DOHH2 (cell line): Measurements from ENCODE around the gene CHORDC1.

Source experiments
- EZH2phosphoT487 ChIP-seq: fragments of 200-600 bp; sonication (generic); IDR thresholded peaks from 2 replicates; pipeline ENCODE4 v1.6.1; 2017; ENCODE audit warnings: borderline replicate concordance, mild to moderate bottlenecking, antibody characterized with exemption, low read length, moderate library complexity, mixed read lengths
- TF ChIP-seq, protein P1 (sequence below): fragments of 200-600 bp; sonication (generic); IDR thresholded peaks from one replicate; pipeline ENCODE4 v1.5.1; 2014; ENCODE audit warnings: antibody characterized with exemption, mild to moderate bottlenecking, low read depth, low read length; ENCODE audit not compliant: poor library complexity, severe bottlenecking

DNA sequence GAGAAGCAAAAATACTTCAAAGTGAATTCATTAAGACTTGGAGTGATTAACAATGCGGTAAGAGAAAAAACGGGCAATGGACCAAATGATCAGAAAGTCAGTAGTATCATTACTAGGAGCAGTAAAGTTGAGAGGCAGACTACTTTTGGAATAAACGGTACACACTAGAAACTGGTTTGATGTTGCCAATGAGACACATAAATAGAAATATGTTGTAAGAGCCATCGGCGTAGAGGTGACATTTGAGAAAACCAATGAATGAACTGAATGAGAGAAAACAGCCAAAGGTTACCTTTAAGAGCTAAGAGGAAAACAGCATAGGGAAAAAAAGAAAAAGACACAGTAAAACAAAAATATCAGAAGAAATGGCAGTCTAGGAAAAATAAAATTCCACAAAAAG lies 6.2 kb downstream of the CHORDC1 start:
- TF ChIP-seq, protein P1, sequence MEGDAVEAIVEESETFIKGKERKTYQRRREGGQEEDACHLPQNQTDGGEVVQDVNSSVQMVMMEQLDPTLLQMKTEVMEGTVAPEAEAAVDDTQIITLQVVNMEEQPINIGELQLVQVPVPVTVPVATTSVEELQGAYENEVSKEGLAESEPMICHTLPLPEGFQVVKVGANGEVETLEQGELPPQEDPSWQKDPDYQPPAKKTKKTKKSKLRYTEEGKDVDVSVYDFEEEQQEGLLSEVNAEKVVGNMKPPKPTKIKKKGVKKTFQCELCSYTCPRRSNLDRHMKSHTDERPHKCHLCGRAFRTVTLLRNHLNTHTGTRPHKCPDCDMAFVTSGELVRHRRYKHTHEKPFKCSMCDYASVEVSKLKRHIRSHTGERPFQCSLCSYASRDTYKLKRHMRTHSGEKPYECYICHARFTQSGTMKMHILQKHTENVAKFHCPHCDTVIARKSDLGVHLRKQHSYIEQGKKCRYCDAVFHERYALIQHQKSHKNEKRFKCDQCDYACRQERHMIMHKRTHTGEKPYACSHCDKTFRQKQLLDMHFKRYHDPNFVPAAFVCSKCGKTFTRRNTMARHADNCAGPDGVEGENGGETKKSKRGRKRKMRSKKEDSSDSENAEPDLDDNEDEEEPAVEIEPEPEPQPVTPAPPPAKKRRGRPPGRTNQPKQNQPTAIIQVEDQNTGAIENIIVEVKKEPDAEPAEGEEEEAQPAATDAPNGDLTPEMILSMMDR: no peak
- no peak for TF ChIP-seq EZH2phosphoT487
